GM12878 (cell line): Measurements from ENCODE around the gene PGBD4. TPM values are rescaled to one million over a fixed set of nuclear protein-coding genes. Genes with fewer than 3 reads are reported as not detected.

ENCODE experiments used
- ATAC-seq: fragments of 200-7000 bp; cut with Tn5 transposase; 3 replicates; pipeline ENCODE4 v1.9.1; 2020; ENCODE audit warnings: mild to moderate bottlenecking, moderate library complexity
- BruUV-seq: library from RNA; stranded (reverse); fragments of 400-500 nt; replicated peaks from 2 replicates; lab custom pipeline; 2021; lab: Mats Ljungman, UMichigan
- CTCF ChIA-PET: fragments of 300-600 bp; sonication (Branson Sonifier 250); formaldehyde crosslinking; extraction: SDS; loops from one replicate; lab custom pipeline; 2021; ENCODE audit warnings: inconsistent platforms; lab: Yijun Ruan, JAX
- POLR2A ChIA-PET: fragments of 350-600 bp; formaldehyde crosslinking; extraction: SDS; loops from one replicate; lab custom pipeline; 2021; ENCODE audit warnings: inconsistent platforms; lab: Charles Lee
- RAD21 ChIA-PET: fragments of 300-600 bp; sonication (Branson Sonifier 250); formaldehyde crosslinking; loops from one replicate; lab custom pipeline; 2023; ENCODE audit warnings: antibody characterized with exemption; ENCODE audit not compliant: unreplicated experiment; lab: Charles Lee
- SMC1A ChIA-PET: fragments of 300-600 bp; sonication (Branson Sonifier 250); formaldehyde crosslinking; loops from one replicate; lab custom pipeline; 2023; ENCODE audit not compliant: unreplicated experiment, uncharacterized antibody; lab: Charles Lee
- DNase-seq: peaks from one replicate; pipeline ENCODE4 v3.0.0-alpha.2; 2011; ENCODE audit warnings: low read depth, low spot score
- FAIRE-seq: peaks from 3 replicates; lab custom pipeline; 2011; peaks lifted over from hg19 to GRCh38; lab: Jason Lieb, UNC
- H2AFZ ChIP-seq: 2 replicates; pipeline ENCODE4 v1.6.0; 2011; ENCODE audit warnings: low read depth, low read length, control low read depth; ENCODE audit not compliant: control insufficient read depth
- H3K27ac ChIP-seq: 2 replicates; pipeline ENCODE4 v1.5.1; 2011; ENCODE audit warnings: control low read depth; ENCODE audit not compliant: control insufficient read depth, insufficient read depth
- H3K27me3 ChIP-seq, 2 experiments: replicated peaks in 1 of 2; 2 replicates each; pipeline versions ENCODE4 v1.6.0 to v1.6.1; 2011; ENCODE audit warnings: low read length in 1 of 2; ENCODE audit not compliant: control insufficient read depth in 2 of 2, insufficient read depth in 2 of 2
- H3K36me3 ChIP-seq, 2 experiments: 2 replicates each; pipeline ENCODE4 v1.5.1; 2011; ENCODE audit warnings: low read length in 1 of 2; ENCODE audit not compliant: control insufficient read depth in 2 of 2, insufficient read depth in 2 of 2
- H3K4me1 ChIP-seq: 2 replicates; pipeline ENCODE4 v1.6.1; 2011; ENCODE audit warnings: mild to moderate bottlenecking, low read length, moderate library complexity, mixed read lengths; ENCODE audit not compliant: control insufficient read depth, insufficient read depth
- H3K4me2 ChIP-seq: 2 replicates; pipeline ENCODE4 v1.6.0; 2011; ENCODE audit warnings: control low read depth; ENCODE audit not compliant: control insufficient read depth, insufficient read depth
- H3K4me3 ChIP-seq: fragments of 200-600 bp; sonication (generic); 2 replicates; pipeline ENCODE4 v1.5.1; 2016
- H3K79me2 ChIP-seq: 2 replicates; pipeline ENCODE4 v1.6.0; 2011; ENCODE audit warnings: low read length; ENCODE audit not compliant: control insufficient read depth, insufficient read depth
- H3K9ac ChIP-seq: 2 replicates; pipeline ENCODE4 v1.8.0; 2011; ENCODE audit warnings: low read length, control low read depth, mixed read lengths; ENCODE audit not compliant: control insufficient read depth, insufficient read depth
- H3K9me3 ChIP-seq: replicated peaks from 3 replicates; pipeline ENCODE4 v1.5.1; 2011; ENCODE audit warnings: mild to moderate bottlenecking, low read length; ENCODE audit not compliant: control insufficient read depth, insufficient read depth
- H4K20me1 ChIP-seq: 2 replicates; pipeline ENCODE4 v1.6.0; 2011; ENCODE audit not compliant: control insufficient read depth, insufficient read depth
- ATF7 ChIP-seq: fragments of 450-650 bp; IDR thresholded peaks from 2 replicates; pipeline ENCODE4 v1.6.1; 2016; ENCODE audit warnings: low read depth, mild to moderate bottlenecking
- E2F8 ChIP-seq: fragments of 450-650 bp; IDR thresholded peaks from 2 replicates; pipeline ENCODE4 v1.6.1; 2018; ENCODE audit warnings: mild to moderate bottlenecking, low read depth, moderate library complexity; ENCODE audit not compliant: partially characterized antibody
- FOXK2 ChIP-seq: fragments of 450-650 bp; IDR thresholded peaks from 2 replicates; pipeline ENCODE4 v1.6.1; 2017; ENCODE audit warnings: mild to moderate bottlenecking, moderate library complexity
- TARDBP ChIP-seq: IDR thresholded peaks from 2 replicates; pipeline ENCODE4 v1.6.1; 2016; ENCODE audit warnings: borderline replicate concordance
- ZBTB40 ChIP-seq: fragments of 450-650 bp; IDR thresholded peaks from 2 replicates; pipeline ENCODE4 v1.6.1; 2016; ENCODE audit warnings: mild to moderate bottlenecking, moderate library complexity, borderline replicate concordance
- WGBS: methylation state at CpG from one replicate; pipeline ENCODE4 v1.1.6; 2016; ENCODE audit warnings: low lambda C conversion rate; ENCODE audit not compliant: insufficient replicate concordance, insufficient coverage; ENCODE audit errors: missing lambda C conversion rate; 5-methylcytosine and 5-hydroxymethylcytosine counted together
- in situ Hi-C: fragments of 300-500 bp; cut with MboI; formaldehyde crosslinking; loops from 9 replicates; pipeline ENCODE4 v1.14.3; 2018; ENCODE audit warnings: mixed read lengths
- intact Hi-C: fragments of 100-400 bp; cut with micrococcal nuclease; formaldehyde crosslinking; loops from one replicate; pipeline ENCODE4 v1.14.2; 2022; ENCODE audit not compliant: unreplicated experiment
- polyA plus RNA-seq, 11 experiments: library from polyadenylated mRNA; depleted of rRNA in 4 of 11; unstranded in 6 of 11; stranded (reverse) in 5 of 11; fragments of >200 nt; fragmentation: Nextera tagmentation in 4 of 11; fragmentation: Illumina TruSeq in 1 of 11; extraction: Ambion mirVana in 4 of 11; extraction: Trizol in 1 of 11; gene quantifications; 1 replicate in 1 of 11; 2 replicates in 10 of 11; pipeline versions ENCODE4 v1.2.1 to v1.2.3, GENCODE V29; 2011 to 2016; ENCODE audit warnings: inconsistent platforms in 2 of 11, missing spikeins in 2 of 11, low read depth in 1 of 11
- total RNA-seq, 4 experiments: library from RNA; depleted of rRNA in 3 of 4; stranded (reverse); fragments of >200 nt in 3 of 4; fragmentation: Illumina TruSeq in 1 of 4; extraction: Trizol in 1 of 4; gene quantifications; 2 replicates each; pipeline versions ENCODE4 v1.2.1 to v1.2.3, GENCODE V29; 2013 to 2021

The PGBD4 gene
- total and polyA plus RNA-seq, 10 of the 15 experiments (the other 5 are each of a cell fraction or from before 2014, with no cell fraction given), result 1.2 to 5.8 (median 2.8) TPM

- Histone ChIP-seq H2AFZ (no peak overlapping the region), H3K36me3 (no peaks in the 10 kb centered on the region), H4K20me1 (no peaks in the 10 kb centered on the region), H3K4me1 (no peaks in the 10 kb centered on the region), H3K9ac (no peak overlapping the region), H3K9me3 (no peaks in the 10 kb centered on the region), H3K79me2 (no peaks in the 10 kb centered on the region), H3K27ac (no peak overlapping the region), H3K4me3 (no peak overlapping the region), H3K27me3 (no peaks in the 10 kb centered on the region), H3K4me2 (no peak overlapping the region)
- ChIA-PET CTCF (interaction anchor here (0.8 kb wide), 1 partner anchor 37 kb away, joined by 4 read pairs; no protein-coding TSS in a partner anchor), RAD21 (no interaction called here), POLR2A (no interaction called here), SMC1A (interaction anchor here (0.6 to 0.8 kb wide), 2 partner anchors 24 to 120 kb away, joined by 3 read pairs; no protein-coding TSS in a partner anchor)
- no peak for ATAC-seq
- DNase-seq, result no peak
- in situ Hi-C loops, result no loop called here
- FAIRE-seq, result no peak
- WGBS, result 96% methylated on average over 1 of the region's 1 CpG
- intact Hi-C loops, result no loop called here
- BruUV-seq, result no TSS peak
- no peak for TF ChIP-seq TARDBP
- TF ChIP-seq ATF7, result no peak
These were observed 31.0 kb downstream of the PGBD4 start for GRCh38 chr15:34132881-34133280.

GRCh38 chr15:34133511-34133910, 31.6 kb downstream of the PGBD4 start:
- no peak overlapping the region for H3K27ac ChIP-seq
- ATAC-seq, result no peak
- intact Hi-C loops, result no loop called here
- no peaks in the 10 kb centered on the region for H3K79me2 ChIP-seq
- SMC1A ChIA-PET, result no interaction called here
- 94% methylated on average over 1 of the region's 1 CpG for WGBS
- H3K36me3 ChIP-seq, result no peaks in the 10 kb centered on the region
- H4K20me1 ChIP-seq, result no peaks in the 10 kb centered on the region
- no peak for DNase-seq
- in situ Hi-C loops, result no loop called here
- no peak overlapping the region for H2AFZ ChIP-seq
- no peak overlapping the region for H3K4me3 ChIP-seq
- BruUV-seq, result no TSS peak
- no peaks in the 10 kb centered on the region for H3K27me3 ChIP-seq
- H3K4me2 ChIP-seq, result no peak overlapping the region
- FAIRE-seq, result no peak
- no peak overlapping the region for H3K9ac ChIP-seq
- H3K9me3 ChIP-seq, result no peaks in the 10 kb centered on the region
- TF ChIP-seq E2F8 (no peak), FOXK2 (no peak), ZBTB40 (no peak)
- H3K4me1 ChIP-seq, result no peaks in the 10 kb centered on the region
- POLR2A ChIA-PET, result no interaction called here
- RAD21 ChIA-PET, result interaction anchor here (0.6 kb wide), 1 partner anchor 13 kb away, joined by 3 read pairs; no protein-coding TSS in a partner anchor
- CTCF ChIA-PET, result no interaction called here
